H1 (cell line): ENCODE results near the gene TRMT44. TPM values are rescaled to one million over a fixed set of nuclear protein-coding genes. Genes with fewer than 3 reads are reported as not detected.

Experiments used
- CHD7 ChIP-seq: fragments of 300-600 bp; sonication (generic); IDR thresholded peaks from 2 replicates; pipeline ENCODE4 v1.7.1; 2012; ENCODE audit warnings: low read length, moderate library complexity, mild to moderate bottlenecking, inconsistent platforms; ENCODE audit not compliant: insufficient replicate concordance
- KDM4A ChIP-seq: IDR thresholded peaks from one replicate; pipeline ENCODE4 v1.7.1; 2012; ENCODE audit warnings: low read depth, mild to moderate bottlenecking, moderate library complexity, low read length, inconsistent platforms; ENCODE audit not compliant: severe bottlenecking
- polyA plus RNA-seq, 7 experiments: library from polyadenylated mRNA; depleted of rRNA in 3 of 7; stranded (reverse) in 5 of 7; unstranded in 2 of 7; fragments of >200 nt in 5 of 7; fragments of 200-250 nt in 2 of 7; gene quantifications; 1 replicate in 5 of 7; 2 replicates in 1 of 7; 4 replicates in 1 of 7; pipeline versions ENCODE4 v1.2.1 to v1.2.3, GENCODE V29; 2011 to 2013; ENCODE audit warnings: missing spikeins in 2 of 7, mixed read lengths in 2 of 7
- total RNA-seq: library from RNA; stranded (reverse); fragmentation: NEBNext Ultra II Directional; extraction: Animal tissue kit (Norgen Biotek cat#: 25700); gene quantifications from 2 replicates; pipeline ENCODE4 v1.2.1, GENCODE V29; 2021

The TRMT44 gene
- total and polyA plus RNA-seq, 2 of the 8 experiments (the other 6 are each of a cell fraction or from before 2014, with no cell fraction given) = 8.6 to 23.9 TPM

- TF ChIP-seq CHD7 (no peak), KDM4A (no peak)
Measured at GRCh38 chr4:8524595-8525382, 84.2 kb downstream of the TRMT44 start (continued).
